MM.1S (cell line): ENCODE measurements around the gene LRMDA.

ENCODE experiments used
- DNase-seq: peaks from one replicate; pipeline ENCODE4 v3.0.0-alpha.2; 2015
- H2AFZ ChIP-seq: fragments of 300-600 bp; sonication (generic); 2 replicates; pipeline ENCODE4 v1.6.0; 2016; ENCODE audit warnings: antibody characterized with exemption, low read length
- H3F3A ChIP-seq: fragments of 300-600 bp; sonication (generic); 2 replicates; pipeline ENCODE4 v1.6.1; 2016; ENCODE audit warnings: mild to moderate bottlenecking, antibody characterized with exemption, low read length, moderate library complexity, mixed read lengths; ENCODE audit not compliant: insufficient read depth
- H3K27ac ChIP-seq: fragments of 300-600 bp; sonication (generic); 2 replicates; pipeline ENCODE4 v1.5.1; 2016; ENCODE audit warnings: mild to moderate bottlenecking, low read length
- H3K27me3 ChIP-seq: fragments of 300-600 bp; sonication (generic); replicated peaks from 2 replicates; pipeline ENCODE4 v1.6.0; 2016; ENCODE audit warnings: low read length; ENCODE audit not compliant: insufficient read depth
- H3K36me3 ChIP-seq: fragments of 300-600 bp; sonication (generic); replicated peaks from 2 replicates; pipeline ENCODE4 v1.6.1; 2016; ENCODE audit warnings: mild to moderate bottlenecking, low read length, mixed read lengths; ENCODE audit not compliant: insufficient read depth
- H3K4me1 ChIP-seq: fragments of 300-600 bp; sonication (generic); 2 replicates; pipeline ENCODE4 v1.6.1; 2016; ENCODE audit warnings: low read length, mixed read lengths
- H3K4me2 ChIP-seq: fragments of 300-600 bp; sonication (generic); 2 replicates; pipeline ENCODE4 v1.6.0; 2016; ENCODE audit warnings: low read depth, low read length
- H3K4me3 ChIP-seq: fragments of 300-600 bp; sonication (generic); 2 replicates; pipeline ENCODE4 v1.5.1; 2016; ENCODE audit warnings: low read length, mixed read lengths
- H3K79me2 ChIP-seq: fragments of 300-600 bp; sonication (generic); 2 replicates; pipeline ENCODE4 v1.6.1; 2016; ENCODE audit warnings: mixed run types, low read length, mixed read lengths
- H3K9ac ChIP-seq: fragments of 300-600 bp; sonication (generic); 2 replicates; pipeline ENCODE4 v1.6.1; 2016; ENCODE audit warnings: low read length, mixed read lengths
- H3K9me2 ChIP-seq: fragments of 300-600 bp; sonication (generic); replicated peaks from 2 replicates; pipeline ENCODE4 v1.6.1; 2016; ENCODE audit warnings: mild to moderate bottlenecking, low read length, mixed read lengths; ENCODE audit not compliant: insufficient read depth
- H3K9me3 ChIP-seq: fragments of 300-600 bp; sonication (generic); replicated peaks from 2 replicates; pipeline ENCODE4 v1.6.1; 2016; ENCODE audit warnings: mild to moderate bottlenecking, low read length, mixed read lengths; ENCODE audit not compliant: insufficient read depth
- H4K20me1 ChIP-seq: fragments of 300-600 bp; sonication (generic); 2 replicates; pipeline ENCODE4 v1.6.1; 2016; ENCODE audit warnings: mild to moderate bottlenecking, low read length, moderate library complexity, mixed read lengths; ENCODE audit not compliant: insufficient read depth
- CTCF ChIP-seq: fragments of 300-600 bp; sonication (generic); IDR thresholded peaks from 2 replicates; pipeline ENCODE4 v1.5.1; 2016; ENCODE audit warnings: antibody characterized with exemption, low read length, mixed read lengths
- EZH2 ChIP-seq: fragments of 300-600 bp; sonication (generic); optimal IDR thresholded peaks from 2 replicates; pipeline ENCODE3; 2017; ENCODE audit warnings: low read depth, mild to moderate bottlenecking, antibody characterized with exemption, low read length, mixed read lengths
- EZH2phosphoT487 ChIP-seq: fragments of 300-600 bp; sonication (generic); IDR thresholded peaks from 2 replicates; pipeline ENCODE4 v1.6.1; 2018; ENCODE audit warnings: antibody characterized with exemption, low read length

LRMDA gene

GRCh38 chr10:76080451-76080850 is 649.0 kb downstream of the LRMDA start:
- H3K27ac ChIP-seq = no peak overlapping the region
- no peak for DNase-seq
- no peak overlapping the region for H3K9ac ChIP-seq
- H3F3A ChIP-seq = no peaks in the 10 kb centered on the region
- no peaks in the 10 kb centered on the region for H3K9me3 ChIP-seq
- no peak overlapping the region for H2AFZ ChIP-seq
- H3K36me3 ChIP-seq = no peaks in the 10 kb centered on the region
- TF ChIP-seq CTCF (no peak), EZH2 (no peak), EZH2phosphoT487 (no peak)
- H3K27me3 ChIP-seq = no peaks in the 10 kb centered on the region
- H4K20me1 ChIP-seq = no peaks in the 10 kb centered on the region
- H3K4me1 ChIP-seq = no peaks in the 10 kb centered on the region
- no peaks in the 10 kb centered on the region for H3K79me2 ChIP-seq
- H3K9me2 ChIP-seq = no peaks in the 10 kb centered on the region
- no peak overlapping the region for H3K4me2 ChIP-seq
- no peak overlapping the region for H3K4me3 ChIP-seq

GRCh38 chr10:76080991-76081390 is 649.6 kb downstream of the LRMDA start:
- no peak for TF ChIP-seq EZH2phosphoT487
- TF ChIP-seq CTCF = no peak
- no peak for TF ChIP-seq EZH2
- H3K27me3 ChIP-seq = no peaks in the 10 kb centered on the region
- no peaks in the 10 kb centered on the region for H3K9me3 ChIP-seq
- H3K79me2 ChIP-seq = no peaks in the 10 kb centered on the region
- DNase-seq = no peak
- no peak overlapping the region for H3K27ac ChIP-seq
- no peak overlapping the region for H3K4me2 ChIP-seq
- no peaks in the 10 kb centered on the region for H3K9me2 ChIP-seq
- no peaks in the 10 kb centered on the region for H4K20me1 ChIP-seq
- no peak overlapping the region for H3K9ac ChIP-seq
- no peak overlapping the region for H3K4me3 ChIP-seq
- H3F3A ChIP-seq = no peaks in the 10 kb centered on the region
- H2AFZ ChIP-seq = no peak overlapping the region
- no peaks in the 10 kb centered on the region for H3K36me3 ChIP-seq
- H3K4me1 ChIP-seq = no peaks in the 10 kb centered on the region

- Histone ChIP-seq H3K36me3 (no peaks in the 10 kb centered on the region), H3F3A (no peaks in the 10 kb centered on the region), H3K4me3 (no peak overlapping the region), H4K20me1 (no peaks in the 10 kb centered on the region), H3K27me3 (no peaks in the 10 kb centered on the region), H2AFZ (no peak overlapping the region), H3K4me2 (no peak overlapping the region), H3K9me3 (no peaks in the 10 kb centered on the region), H3K9ac (no peak overlapping the region), H3K27ac (no peak overlapping the region), H3K9me2 (no peaks in the 10 kb centered on the region), H3K4me1 (no peaks in the 10 kb centered on the region), H3K79me2 (no peaks in the 10 kb centered on the region)
- TF ChIP-seq EZH2phosphoT487 (no peak), CTCF (no peak), EZH2 (no peak)
- no peak for DNase-seq
Measured at GRCh38 chr10:76082232-76082631, 650.8 kb downstream of the LRMDA start.
